Ishikawa (cell line): ENCODE results near the gene SMARCB1.

ENCODE experiments used
- CEBPB ChIP-seq: IDR thresholded peaks from 2 replicates; pipeline ENCODE4 v1.6.1; 2012
- CREB1 ChIP-seq: IDR thresholded peaks from 2 replicates; pipeline ENCODE4 v1.6.1; 2012; ENCODE audit warnings: low read depth
- EGR1 ChIP-seq: IDR thresholded peaks from 2 replicates; pipeline ENCODE4 v1.6.1; 2012
- EP300 ChIP-seq: IDR thresholded peaks from 2 replicates; pipeline ENCODE4 v1.6.1; 2012; ENCODE audit warnings: borderline replicate concordance
- MAX ChIP-seq: IDR thresholded peaks from 2 replicates; pipeline ENCODE4 v1.6.1; 2012
- NFIC ChIP-seq: IDR thresholded peaks from 2 replicates; pipeline ENCODE4 v1.6.1; 2012
- RAD21 ChIP-seq: IDR thresholded peaks from 2 replicates; pipeline ENCODE4 v1.6.1; 2012; ENCODE audit warnings: low read depth
- REST ChIP-seq: IDR thresholded peaks from 2 replicates; pipeline ENCODE4 v1.6.1; 2012; ENCODE audit warnings: low read depth, mild to moderate bottlenecking
- TAF1 ChIP-seq: IDR thresholded peaks from 2 replicates; pipeline ENCODE4 v1.6.1; 2012; ENCODE audit warnings: low read depth, mild to moderate bottlenecking
- USF1 ChIP-seq: IDR thresholded peaks from 2 replicates; pipeline ENCODE4 v1.6.1; 2012
- YY1 ChIP-seq: IDR thresholded peaks from 2 replicates; pipeline ENCODE4 v1.6.1; 2012; ENCODE audit warnings: low read depth
- ZBTB7A ChIP-seq: IDR thresholded peaks from 2 replicates; pipeline ENCODE4 v1.6.1; 2012; ENCODE audit warnings: low read depth

- TF ChIP-seq EGR1, result no peak
- no peak for TF ChIP-seq EP300
- no peak for TF ChIP-seq CEBPB
- no peak for TF ChIP-seq CREB1
- no peak for TF ChIP-seq REST
- TF ChIP-seq USF1, result no peak
- TF ChIP-seq TAF1, result no peak
- TF ChIP-seq ZBTB7A, result no peak
- TF ChIP-seq YY1, result no peak
- TF ChIP-seq RAD21, result no peak
- no peak for TF ChIP-seq MAX
- TF ChIP-seq NFIC, result no peak
These were observed 40.7 kb downstream of the SMARCB1 start for GRCh38 chr22:23827351-23827995.
